RWPE1 (cell line): ENCODE data around the gene NTN1.

Experiments used
- CTCF ChIA-PET: fragments of 350-600 bp; sonication (Branson Sonifier 250); formaldehyde crosslinking; extraction: SDS; loops from one replicate; lab custom pipeline; 2021; lab: Yijun Ruan, JAX
- POLR2A ChIA-PET: fragments of 400-600 bp; formaldehyde crosslinking; extraction: SDS; loops from one replicate; lab custom pipeline; 2020; ENCODE audit warnings: antibody characterized with exemption; ENCODE audit not compliant: low non-redundant PET; lab: Yijun Ruan, JAX
- DNase-seq: peaks from one replicate; pipeline ENCODE4 v3.0.0; 2012; ENCODE audit warnings: low spot score
- H3K27ac ChIP-seq: fragments of 450-650 bp; 2 replicates; pipeline ENCODE4 v1.5.1; 2017
- CTCF ChIP-seq: fragments of 450-650 bp; conservative IDR thresholded peaks from 2 replicates; pipeline ENCODE4 v1.5.1; 2017; ENCODE audit warnings: low read depth, mild to moderate bottlenecking

NTN1 gene

GRCh38 chr17:9028988-9029570 lies 7.8 kb downstream of the NTN1 start:
- no peak overlapping the region for H3K27ac ChIP-seq
- CTCF ChIA-PET = no interaction called here
- no peak for TF ChIP-seq CTCF
- POLR2A ChIA-PET = no interaction called here
- DNase-seq = no peak

- no peak for TF ChIP-seq CTCF
- POLR2A ChIA-PET = no interaction called here
- DNase-seq = no peak
- CTCF ChIA-PET = no interaction called here
- no peak overlapping the region for H3K27ac ChIP-seq
Measured at GRCh38 chr17:9032151-9032550, 10.8 kb downstream of the NTN1 start.

- ChIA-PET CTCF (no interaction called here), POLR2A (no interaction called here)
- no peak for TF ChIP-seq CTCF
- no peak for DNase-seq
- H3K27ac ChIP-seq = no peak overlapping the region
Measured at GRCh38 chr17:9032583-9032982, 11.3 kb downstream of the NTN1 start.

GRCh38 chr17:9035249-9035648 lies 13.9 kb downstream of the NTN1 start:
- DNase-seq = no peak
- H3K27ac ChIP-seq = no peak overlapping the region
- ChIA-PET POLR2A (no interaction called here), CTCF (no interaction called here)
- no peak for TF ChIP-seq CTCF

GRCh38 chr17:9036336-9036735 lies 15.0 kb downstream of the NTN1 start:
- no peak overlapping the region for H3K27ac ChIP-seq
- DNase-seq = no peak
- ChIA-PET CTCF (interaction anchor here (0.6 kb wide), 1 partner anchor 40 kb away, joined by 6 read pairs; no protein-coding TSS in a partner anchor), POLR2A (interaction anchor here (0.6 kb wide), 1 partner anchor 811 kb away, joined by 9 read pairs; no protein-coding TSS in a partner anchor)
- TF ChIP-seq CTCF = no peak

GRCh38 chr17:9037736-9038135 lies 16.4 kb downstream of the NTN1 start:
- H3K27ac ChIP-seq = no peak overlapping the region
- CTCF ChIA-PET = no interaction called here
- POLR2A ChIA-PET = no interaction called here

More at GRCh38 chr17:9037736-9038135, 16.4 kb downstream of the NTN1 start:
- TF ChIP-seq CTCF = no peak
- no peak for DNase-seq
